B cell (primary cell): Measurements from ENCODE around the gene BMP6.

Experiments used
- CTCF ChIP-seq: fragments of 200-600 bp; IDR thresholded peaks from one replicate; pipeline ENCODE4 v1.8.0; 2022; ENCODE audit warnings: antibody characterized with exemption, mild to moderate bottlenecking
- EZH2 ChIP-seq: IDR thresholded peaks from 2 replicates; pipeline ENCODE4 v1.6.1; 2012; ENCODE audit warnings: borderline replicate concordance, low read depth, mild to moderate bottlenecking, moderate library complexity, low read length; ENCODE audit not compliant: insufficient read depth, poor library complexity, severe bottlenecking

GRCh38 chr6:7697820-7698623 is 27.9 kb upstream of the BMP6 start:
- TF ChIP-seq CTCF (no peak), EZH2 (no peak)
